NCI-H226 (cell line): ENCODE results near the gene TOP1.

ENCODE experiments used
- DNase-seq: peaks from one replicate; pipeline ENCODE4 v3.0.0-alpha.2; 2015

The TOP1 gene

DNA sequence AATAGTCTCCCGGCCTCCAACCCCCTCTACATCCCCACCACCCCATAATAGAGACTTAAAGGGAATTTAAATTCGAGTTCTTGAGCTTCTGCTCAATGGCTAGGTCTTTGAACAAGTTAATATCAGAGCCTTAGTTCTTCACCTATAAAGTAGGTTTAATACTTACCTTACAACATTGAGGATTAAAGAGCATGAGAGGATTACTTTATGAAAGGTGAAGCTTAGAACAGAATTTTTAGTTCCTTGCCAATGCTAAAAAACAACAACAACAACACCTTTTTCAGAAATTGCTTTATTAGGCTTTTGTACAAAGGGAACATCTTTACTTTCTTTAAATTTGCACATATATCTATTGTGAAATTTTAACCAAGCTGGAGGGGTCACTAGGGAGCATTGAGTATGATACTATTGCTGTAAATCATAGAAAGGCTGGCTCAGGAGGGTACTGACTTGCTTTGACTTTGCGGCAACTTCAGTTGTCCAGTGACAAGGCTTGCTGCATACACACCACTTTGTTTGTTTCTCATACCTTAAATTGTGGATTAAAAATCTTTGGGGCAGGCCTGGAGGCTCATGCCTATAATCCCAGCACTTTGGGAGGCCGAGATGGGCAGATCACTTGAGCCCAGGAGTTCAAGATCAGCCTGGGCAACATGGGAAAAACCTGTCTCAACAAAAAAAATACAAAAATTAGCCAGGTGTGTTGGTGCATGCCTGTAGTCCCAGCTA is 9.7 kb downstream of the TOP1 start:
- no peak for DNase-seq

DNA sequence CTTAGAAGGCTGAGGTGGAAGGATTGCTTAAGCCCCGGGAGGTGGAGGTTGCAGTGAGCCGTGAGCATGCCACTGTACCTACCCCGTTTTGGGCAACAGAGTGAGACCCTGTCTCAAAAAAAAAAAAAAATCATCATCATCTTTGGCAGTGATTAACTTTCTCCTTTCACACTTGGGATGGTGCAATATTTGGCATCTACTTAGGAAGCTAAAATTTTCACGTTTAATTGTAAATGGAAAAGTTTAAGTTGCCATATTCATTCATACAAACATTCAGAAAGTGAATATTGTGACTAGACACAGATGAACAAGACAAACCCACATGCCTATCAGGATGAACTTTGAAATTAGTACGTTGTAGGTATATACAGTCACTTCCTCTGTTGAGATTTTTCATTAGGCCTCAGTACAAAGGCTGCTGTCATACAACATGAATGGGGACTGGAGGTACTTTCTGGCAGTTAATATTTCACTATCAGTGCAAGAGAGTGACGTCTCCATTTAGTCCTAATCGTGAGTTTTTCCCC is 10.3 kb downstream of the TOP1 start:
- no peak for DNase-seq

DNA sequence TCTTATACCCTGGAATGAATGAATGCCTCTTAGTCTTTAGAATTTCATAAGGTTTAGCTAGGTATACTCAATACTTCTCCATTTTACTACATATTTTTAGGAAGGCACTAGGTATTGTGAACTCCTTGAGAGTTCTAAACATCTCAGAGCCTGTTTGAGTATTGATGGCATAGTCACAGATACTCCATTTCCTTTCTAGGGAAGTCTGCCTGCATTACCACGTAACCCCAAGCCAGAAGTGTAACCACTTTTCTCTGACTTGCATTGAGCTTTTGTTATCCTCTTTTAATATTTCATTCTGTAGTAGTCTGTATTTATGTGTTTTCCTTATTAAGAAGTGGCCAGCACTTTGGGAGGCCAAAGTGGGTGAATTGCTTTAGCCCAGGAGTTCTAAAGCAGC is 12.2 kb downstream of the TOP1 start:
- no peak for DNase-seq

DNA sequence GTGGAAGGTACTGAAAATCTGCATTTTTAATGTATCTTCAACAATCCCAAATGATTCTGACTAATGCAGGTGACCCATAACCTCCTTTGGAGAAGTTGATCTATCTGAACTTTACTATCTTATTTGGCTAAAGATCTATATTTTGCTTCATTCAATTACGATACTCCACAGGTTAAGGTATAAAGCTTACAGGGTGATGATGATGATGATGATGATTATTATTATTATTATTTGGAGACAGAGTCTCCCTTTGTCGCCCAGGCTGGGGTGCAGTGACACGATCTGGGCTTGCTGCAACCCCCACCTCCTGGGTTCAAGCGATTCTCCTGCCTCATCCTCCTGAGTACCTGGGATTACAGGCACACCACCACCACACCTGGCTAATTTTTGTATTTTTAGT is 13.1 kb downstream of the TOP1 start:
- DNase-seq = no peak

DNA sequence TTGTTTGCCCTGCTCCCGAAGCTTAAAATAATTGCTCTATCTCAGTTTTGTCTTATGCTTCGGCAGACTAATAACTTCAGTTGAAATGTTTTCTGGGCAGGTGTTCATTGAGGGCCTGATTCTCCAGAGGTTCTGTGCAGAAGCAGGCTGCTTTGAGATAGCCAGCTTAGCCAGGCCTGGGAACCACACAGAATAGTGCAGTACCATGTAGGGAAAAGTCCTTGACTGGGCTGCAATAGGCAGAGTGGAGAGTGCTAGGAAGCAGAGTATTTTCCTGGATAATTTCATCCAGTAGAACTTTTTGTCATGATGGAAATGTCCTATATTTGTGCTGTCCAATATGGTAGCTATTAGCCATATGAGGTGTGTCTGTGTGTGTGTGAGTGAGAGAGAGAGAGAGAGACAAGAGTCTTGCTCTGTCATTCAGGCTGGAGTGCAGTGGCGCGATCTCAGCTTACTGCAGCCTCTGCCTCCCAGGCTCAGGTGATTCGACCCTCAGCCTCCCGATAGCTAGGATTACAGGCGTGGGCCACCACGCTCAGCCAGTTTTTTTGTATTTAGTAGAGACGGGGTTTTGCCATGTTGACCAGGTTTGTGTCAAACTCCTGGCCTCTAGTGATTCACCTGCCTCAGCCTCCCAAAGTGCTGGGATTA is 15.9 kb downstream of the TOP1 start:
- no peak for DNase-seq

DNA sequence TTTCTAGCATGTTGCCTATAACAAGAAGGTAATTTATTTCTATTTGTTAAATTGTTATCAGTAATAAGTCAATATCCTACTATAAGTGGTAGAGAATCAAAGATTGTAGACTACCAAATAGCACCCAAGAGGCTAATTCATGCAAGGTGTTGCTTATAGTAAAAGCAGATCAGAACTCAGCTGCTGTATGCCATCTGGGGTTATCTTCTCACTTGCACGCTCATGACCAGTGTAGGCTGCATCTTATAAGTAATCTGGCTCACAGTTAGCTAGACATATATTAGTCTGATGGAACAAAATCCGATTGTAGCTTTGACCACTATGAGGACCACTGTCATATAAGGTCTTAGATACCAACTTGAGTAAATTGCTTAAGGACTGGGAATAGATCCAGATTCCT is 17.0 kb downstream of the TOP1 start:
- DNase-seq = no peak

DNA sequence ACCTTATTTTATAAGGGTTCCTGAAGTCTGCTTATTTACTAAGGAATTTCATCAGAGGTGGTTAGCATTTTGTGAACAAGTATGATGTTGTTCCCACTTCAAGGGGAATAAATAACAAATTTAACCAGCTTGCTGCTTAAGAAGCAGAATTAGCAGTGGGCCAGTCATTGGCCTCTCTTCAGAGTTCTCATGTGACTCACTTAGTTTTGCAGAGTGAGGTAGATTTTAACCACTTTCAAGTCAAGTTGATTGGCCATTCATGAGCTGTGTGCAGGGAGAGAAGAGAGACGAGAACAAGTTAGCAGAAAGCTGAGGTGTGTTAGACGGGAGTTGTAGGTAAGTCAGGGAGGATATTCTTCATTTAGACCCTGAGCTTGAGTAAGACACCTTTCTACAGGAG is 18.1 kb downstream of the TOP1 start:
- no peak for DNase-seq

DNA sequence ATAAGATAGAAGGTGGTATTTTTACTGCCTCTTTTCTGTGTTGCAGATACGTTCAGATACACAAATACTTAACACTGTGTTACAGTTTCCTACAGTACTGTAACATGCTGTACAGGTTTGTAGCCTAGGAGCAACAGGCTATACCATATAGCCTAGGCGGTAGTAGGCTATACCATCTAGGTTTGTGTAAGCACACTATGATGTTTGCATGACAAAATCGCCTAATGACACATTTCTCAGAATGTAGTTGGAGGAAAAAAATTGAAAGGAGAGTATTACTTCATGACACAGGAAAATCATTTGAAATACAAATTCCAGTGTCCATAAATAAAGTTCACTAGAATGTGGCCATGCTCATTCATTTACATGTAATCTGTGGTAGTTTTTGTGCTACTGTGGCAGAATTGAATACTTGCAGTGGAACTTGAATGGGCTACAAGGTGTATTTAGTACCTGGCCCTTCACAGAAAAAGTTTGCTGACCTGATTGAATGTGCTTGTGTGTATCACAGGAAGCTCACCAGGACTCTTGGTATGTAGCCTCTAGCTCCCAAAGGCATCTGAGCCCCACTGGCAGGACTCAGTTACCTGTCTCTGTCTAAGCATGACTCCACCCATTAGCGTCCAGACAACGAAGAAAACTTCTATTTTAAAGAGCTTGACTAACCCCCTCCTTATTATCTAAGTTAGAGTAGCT is 18.8 kb downstream of the TOP1 start:
- DNase-seq = no peak

DNA sequence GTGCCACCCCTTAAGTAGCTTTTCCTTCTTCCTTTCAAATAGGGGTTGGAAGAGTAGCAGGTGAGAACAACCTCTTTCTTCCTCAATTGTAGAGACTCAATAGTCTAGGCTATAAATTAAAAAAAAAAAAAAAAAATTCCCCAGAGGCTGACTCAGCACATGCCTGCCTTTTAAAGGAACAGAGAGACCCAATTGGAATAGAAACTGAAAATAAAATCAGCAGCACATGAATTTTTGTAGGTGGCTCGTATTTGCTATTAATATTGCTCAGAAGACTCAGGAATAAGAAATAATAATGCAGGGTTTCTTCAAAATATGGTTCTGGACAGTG is 19.3 kb downstream of the TOP1 start:
- peak; percentile 17 for DNase-seq

DNA sequence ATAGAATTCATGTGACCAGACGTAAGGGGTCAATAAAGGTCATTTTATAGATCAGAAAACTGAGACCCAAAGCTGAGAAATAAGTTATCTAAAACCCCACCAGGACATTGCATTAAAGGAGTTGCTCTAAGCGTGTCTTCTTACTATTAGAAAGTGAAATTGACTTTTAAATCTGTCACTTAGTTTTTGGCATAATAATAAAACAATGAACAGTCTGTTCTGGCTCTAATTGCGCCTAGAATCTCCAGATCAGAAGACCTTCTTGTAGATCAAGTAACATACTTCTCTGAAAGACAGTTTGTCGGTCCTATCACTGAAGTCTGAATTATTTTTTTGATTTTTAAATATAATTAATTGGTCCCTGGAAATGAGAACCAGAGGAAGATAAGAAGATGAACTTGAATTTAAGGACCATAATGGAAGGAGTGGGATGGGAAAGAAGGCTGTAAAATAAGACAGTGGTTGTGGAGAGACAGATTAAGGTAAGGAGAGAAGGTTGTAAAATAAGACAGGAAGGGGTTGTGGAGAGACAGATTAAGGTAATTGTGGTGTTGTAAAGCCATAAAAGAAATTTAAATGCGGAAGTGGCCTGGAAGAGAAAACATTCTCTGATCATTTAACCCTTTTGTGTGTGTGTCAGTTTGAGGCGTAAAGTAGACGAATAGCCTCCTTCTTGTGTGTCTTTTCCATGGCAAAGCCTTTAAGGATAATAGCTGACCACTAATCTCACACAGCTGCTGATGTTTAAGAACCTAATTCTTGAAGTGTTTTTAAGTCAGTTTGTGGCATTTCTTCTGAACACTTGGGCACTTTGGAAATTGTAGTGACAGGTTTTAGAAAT is 20.1 kb downstream of the TOP1 start:
- no peak for DNase-seq

DNA sequence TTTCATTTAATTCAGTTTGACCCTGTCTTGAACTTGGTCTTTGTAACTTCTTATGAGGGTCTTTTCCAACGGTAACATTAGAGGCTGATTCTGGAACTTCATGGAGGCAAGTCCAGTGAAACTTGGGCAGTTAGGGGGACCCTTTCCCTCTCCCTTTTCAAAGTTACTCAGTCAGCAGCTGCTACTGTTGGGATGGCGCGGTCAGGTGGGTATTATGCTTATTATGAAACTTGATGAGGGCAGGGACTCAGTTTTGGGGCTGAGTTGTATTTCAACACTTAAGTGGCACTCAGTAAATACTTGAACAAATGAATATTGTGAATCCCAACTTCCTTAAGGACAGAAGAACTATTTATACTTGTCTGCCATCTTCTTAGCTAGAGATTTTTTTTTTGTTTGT is 20.8 kb downstream of the TOP1 start:
- no peak for DNase-seq

DNA sequence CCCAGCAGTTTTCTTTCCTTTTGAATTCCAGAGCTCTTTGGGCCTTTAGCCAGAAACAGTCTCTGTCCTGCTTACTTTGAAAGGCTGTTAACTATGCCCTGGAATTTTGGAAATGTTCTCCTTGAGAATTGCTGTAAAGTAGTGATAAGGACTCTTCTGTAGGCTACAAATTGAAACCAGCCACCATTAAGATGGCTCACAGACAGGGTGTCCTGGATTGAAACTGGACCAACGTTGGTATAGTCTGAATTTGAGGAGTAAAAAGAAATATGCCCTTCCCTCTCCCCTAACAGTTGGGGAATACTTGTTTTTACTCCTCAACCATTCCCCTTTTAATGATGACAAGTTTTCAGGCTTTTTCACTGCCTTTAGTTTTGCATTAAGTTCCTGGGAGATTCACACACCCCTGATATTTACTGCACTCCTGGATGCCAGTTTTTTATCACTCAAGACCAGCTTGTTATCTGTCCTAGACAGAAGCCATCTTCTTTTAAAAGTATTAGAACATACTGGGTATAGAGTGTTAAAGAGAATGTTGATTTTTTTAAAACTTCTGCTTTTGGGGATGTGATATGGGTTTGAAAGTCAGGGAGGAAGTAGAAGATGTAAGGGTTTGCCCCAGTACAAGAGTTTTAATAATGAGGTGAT is 21.9 kb downstream of the TOP1 start:
- DNase-seq = peak; percentile 65

DNA sequence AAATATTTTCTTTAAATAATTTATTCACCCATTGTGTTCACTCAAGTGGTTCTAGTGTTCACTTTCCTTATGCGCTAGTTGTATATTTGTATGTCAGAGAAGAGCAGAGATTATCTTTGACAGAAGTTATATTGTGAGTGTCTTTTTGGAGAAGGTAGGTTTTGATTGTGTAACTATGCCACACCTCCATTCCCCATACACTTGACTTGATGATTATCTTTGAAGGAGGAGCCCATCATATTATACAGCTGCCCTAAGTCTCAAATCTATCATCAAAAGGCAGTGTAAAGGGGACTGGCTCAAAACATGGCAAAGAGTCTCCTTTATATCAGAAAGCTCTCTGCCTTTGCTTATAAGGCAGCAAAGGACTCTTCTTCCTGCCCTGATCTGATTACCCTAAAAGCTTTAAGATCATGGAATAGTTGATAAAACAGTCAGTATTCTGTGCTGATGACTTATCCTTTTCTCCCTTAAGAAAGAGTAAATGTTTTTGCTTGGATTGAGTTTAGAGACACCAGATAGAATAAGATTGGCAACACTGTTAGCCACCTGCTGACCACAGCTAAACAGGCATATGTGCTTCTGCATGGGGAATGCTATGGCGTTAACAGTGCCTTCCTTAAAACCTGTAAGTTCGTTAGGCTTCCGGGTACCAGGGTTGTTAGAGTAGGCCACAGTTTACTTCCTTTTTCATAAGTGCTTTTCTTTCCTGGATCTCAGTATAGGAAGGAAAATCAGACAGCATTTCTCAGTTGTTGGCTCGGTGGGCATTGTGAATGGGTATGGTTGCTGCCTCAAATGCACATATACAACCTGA is 22.6 kb downstream of the TOP1 start:
- DNase-seq = no peak

DNA sequence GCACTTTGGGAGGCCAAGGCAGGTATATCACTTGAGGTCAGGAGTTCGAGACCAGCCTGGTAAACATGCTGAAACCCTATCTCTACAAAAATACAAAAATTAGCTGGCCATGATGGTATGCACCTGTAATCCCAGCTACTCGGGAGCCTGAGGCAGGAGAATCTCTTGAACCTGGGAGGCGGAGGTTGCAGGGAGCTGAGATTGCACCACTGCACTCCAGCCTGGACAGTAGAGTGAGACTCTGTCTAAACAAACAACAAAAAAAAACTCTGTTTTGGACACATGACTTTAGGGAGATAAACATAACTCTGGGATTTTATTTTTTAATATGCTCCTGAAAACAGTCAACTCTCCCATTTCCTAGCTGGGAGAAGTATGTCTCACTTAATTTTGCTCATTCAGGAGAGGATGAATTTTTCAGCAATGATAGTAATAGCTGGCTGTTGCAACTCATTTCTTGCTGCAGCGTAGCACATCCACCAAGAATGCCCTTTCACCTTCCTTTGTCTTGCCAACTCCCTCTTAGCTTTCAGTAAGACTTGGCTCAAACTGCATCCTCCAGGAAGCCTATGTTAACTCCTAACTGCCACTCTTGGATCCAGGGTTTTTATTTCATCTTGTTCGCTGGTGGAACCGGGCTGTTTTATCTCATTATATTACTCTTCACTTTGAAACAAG is 24.3 kb downstream of the TOP1 start:
- DNase-seq = peak; percentile 86

DNA sequence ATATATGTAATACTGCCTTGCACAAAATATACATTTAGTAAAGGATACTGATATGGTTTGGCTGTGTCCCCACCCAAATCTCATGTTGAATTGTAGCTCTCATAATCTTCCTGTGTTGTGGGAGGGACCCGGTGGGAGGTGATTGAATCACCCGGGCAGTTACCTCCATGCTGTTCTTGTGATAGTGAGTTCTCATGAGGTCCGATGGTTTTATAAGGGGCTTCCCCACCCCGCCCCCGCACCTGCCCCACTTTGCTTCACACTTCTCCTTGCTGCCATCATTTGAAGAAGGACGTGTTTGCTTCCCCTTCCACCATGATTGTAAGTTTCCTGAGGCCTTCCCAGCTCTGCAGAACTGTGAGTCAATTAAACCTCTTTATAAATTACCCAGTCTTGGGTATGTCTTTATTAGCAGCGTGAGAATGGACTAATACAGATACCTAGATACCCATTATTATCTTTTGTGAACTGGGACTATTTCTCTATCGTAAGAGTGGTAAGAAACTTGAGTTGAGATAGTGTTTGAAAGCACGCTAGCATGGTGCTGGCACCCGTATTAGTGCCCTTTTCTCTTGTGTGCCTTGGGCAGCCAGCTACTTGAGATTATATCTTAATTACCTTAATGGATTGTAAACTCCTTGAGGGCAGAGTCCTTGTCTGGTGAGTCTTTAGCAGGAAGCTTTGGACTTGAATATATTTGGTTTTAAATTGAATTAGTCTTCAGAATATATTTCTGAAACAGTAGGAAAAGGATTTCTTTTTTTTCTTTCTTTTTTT is 25.6 kb downstream of the TOP1 start:
- DNase-seq = no peak

DNA sequence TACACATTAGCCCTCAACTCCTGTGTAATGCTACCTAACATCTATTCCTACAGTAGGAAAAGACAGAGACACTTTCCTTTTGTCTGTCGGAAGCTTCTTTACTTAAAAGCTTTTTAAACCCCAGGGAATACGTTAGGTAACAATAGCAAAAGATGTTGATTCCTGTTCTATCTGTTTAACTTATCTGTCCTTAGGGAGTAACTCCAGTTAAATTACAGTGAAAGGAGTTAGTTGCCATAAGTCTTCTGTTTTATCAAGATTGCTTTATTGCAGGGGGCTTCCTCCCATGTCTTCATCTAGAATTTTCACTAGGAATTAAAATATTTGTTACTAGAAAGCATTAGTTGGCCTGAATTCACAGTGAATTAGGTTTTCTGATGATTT is 26.2 kb downstream of the TOP1 start:
- no peak for DNase-seq

DNA sequence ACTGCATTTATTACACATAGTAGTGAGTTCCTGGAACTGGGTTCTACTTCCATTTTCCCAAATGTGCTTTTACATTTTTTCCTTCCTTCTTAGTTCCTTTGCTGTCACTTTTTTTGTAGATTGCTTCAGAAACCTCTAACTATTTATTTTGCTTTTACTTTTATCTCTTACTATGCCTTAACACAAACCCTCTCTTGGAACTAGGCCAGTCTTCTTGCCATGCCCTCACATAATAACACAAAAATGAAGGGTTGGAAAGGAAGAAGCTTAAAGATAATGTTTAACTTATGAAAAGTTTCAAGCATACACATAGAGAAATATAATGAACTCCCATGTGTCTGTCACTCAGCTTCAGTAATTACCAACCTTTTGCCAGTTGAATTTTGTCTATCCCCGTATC is 27.1 kb downstream of the TOP1 start:
- peak; percentile 25 for DNase-seq

DNA sequence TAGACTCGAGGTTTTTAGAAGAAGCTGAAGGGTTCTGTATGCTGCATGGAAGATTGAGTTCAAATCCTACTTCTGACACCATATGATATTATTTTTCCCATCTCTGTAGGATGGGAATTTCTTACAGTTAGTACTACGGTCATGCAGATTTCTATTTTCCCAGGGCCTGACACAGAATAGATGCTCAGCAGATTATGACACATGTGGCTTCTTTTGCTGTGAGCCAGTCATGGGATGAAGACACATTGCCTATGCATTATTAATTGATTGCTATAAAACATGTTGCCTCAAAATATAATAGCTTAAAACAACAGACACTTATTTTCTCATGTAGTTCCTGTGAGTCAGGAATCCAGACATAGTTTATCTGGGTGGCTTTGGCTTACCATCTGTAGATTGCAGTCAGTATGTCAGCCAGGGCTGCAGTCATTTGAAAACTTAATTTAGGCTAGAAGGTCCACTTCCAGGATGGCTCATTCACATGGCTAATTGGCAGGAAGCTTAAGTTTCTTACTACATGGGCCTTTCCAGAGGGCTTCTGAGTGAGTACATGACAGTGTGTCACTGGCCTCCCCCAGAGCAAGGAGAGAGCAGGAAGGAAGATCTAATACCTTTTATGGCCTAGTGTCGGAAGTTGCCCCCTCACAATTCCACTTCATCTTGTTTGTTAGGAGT is 29.5 kb downstream of the TOP1 start:
- DNase-seq = peak; percentile 69
